OCI-LY1 (cell line): ENCODE data around the gene H1-8.
"Not testable (repeated sequence)": the region's sequence is repeated elsewhere in the genome, so short reads cannot be mapped to it uniquely, and the experiment has no call there.

Experiments
- H2AFZ ChIP-seq: fragments of 200-600 bp; sonication (generic), shearing (Covaris generic); 2 replicates; pipeline ENCODE4 v1.6.0; 2014; ENCODE audit warnings: antibody characterized with exemption, mild to moderate bottlenecking, low read length
- H3F3A ChIP-seq: fragments of 200-600 bp; sonication (generic), shearing (Covaris generic); 2 replicates; pipeline ENCODE4 v1.6.0; 2014; ENCODE audit warnings: mild to moderate bottlenecking, antibody characterized with exemption, low read length, moderate library complexity; ENCODE audit not compliant: insufficient read depth
- H3K27ac ChIP-seq: fragments of 200-600 bp; sonication (generic); 2 replicates; pipeline ENCODE4 v1.5.1; 2014; ENCODE audit warnings: low read length, mixed run types, mild to moderate bottlenecking, low read depth; ENCODE audit not compliant: poor library complexity, severe bottlenecking
- H3K27me3 ChIP-seq: fragments of 200-600 bp; sonication (generic); 2 replicates; pipeline ENCODE4 v1.6.0; 2014; ENCODE audit warnings: antibody characterized with exemption, mild to moderate bottlenecking, low read length, moderate library complexity; ENCODE audit not compliant: insufficient read depth
- H3K36me3 ChIP-seq: fragments of 200-600 bp; sonication (generic); 2 replicates; pipeline ENCODE4 v1.6.1; 2014; ENCODE audit warnings: mild to moderate bottlenecking, antibody characterized with exemption, low read length, moderate library complexity, mixed read lengths; ENCODE audit not compliant: insufficient read depth
- H3K4me1 ChIP-seq: fragments of 200-600 bp; sonication (generic); 2 replicates; pipeline ENCODE4 v1.5.1; 2014; ENCODE audit warnings: mild to moderate bottlenecking, low read length, moderate library complexity; ENCODE audit not compliant: insufficient read depth, severe bottlenecking
- H3K4me2 ChIP-seq: fragments of 200-600 bp; sonication (generic), shearing (Covaris generic); 2 replicates; pipeline ENCODE4 v1.6.1; 2014; ENCODE audit warnings: low read length
- H3K4me3 ChIP-seq: fragments of 200-600 bp; sonication (generic); 2 replicates; pipeline ENCODE4 v1.5.1; 2014; ENCODE audit warnings: low read length, low read depth, mild to moderate bottlenecking, mixed read lengths; ENCODE audit not compliant: poor library complexity, severe bottlenecking
- H3K79me2 ChIP-seq: fragments of 200-600 bp; shearing (Covaris generic); 2 replicates; pipeline ENCODE4 v1.6.1; 2016; ENCODE audit warnings: mixed run types, low read length, mixed read lengths; ENCODE audit not compliant: insufficient read depth
- H3K9ac ChIP-seq: fragments of 200-600 bp; sonication (generic), shearing (Covaris generic); 2 replicates; pipeline ENCODE4 v1.6.1; 2014; ENCODE audit warnings: mild to moderate bottlenecking, low read length, mixed read lengths
- H3K9me2 ChIP-seq: fragments of 200-600 bp; sonication (generic), shearing (Covaris generic); 2 replicates; pipeline ENCODE4 v1.6.1; 2014; ENCODE audit warnings: low read depth, mild to moderate bottlenecking, low read length, mixed read lengths
- H3K9me3 ChIP-seq: fragments of 200-600 bp; shearing (Covaris generic); 2 replicates; pipeline ENCODE4 v1.6.1; 2014; ENCODE audit warnings: low read length, mixed read lengths
- H4K20me1 ChIP-seq: fragments of 200-600 bp; sonication (generic), shearing (Covaris generic); 2 replicates; pipeline ENCODE4 v1.6.0; 2016; ENCODE audit warnings: mild to moderate bottlenecking, low read length; ENCODE audit not compliant: insufficient read depth
- CTCF ChIP-seq: fragments of 200-600 bp; sonication (generic), shearing (Covaris generic); IDR thresholded peaks from 2 replicates; pipeline ENCODE4 v1.5.1; 2017; ENCODE audit warnings: mild to moderate bottlenecking, antibody characterized with exemption, low read length, moderate library complexity, mixed read lengths
- EZH2 ChIP-seq: fragments of 200-600 bp; sonication (generic), shearing (Covaris generic); IDR thresholded peaks from 2 replicates; pipeline ENCODE4 v1.8.0; 2017; ENCODE audit warnings: borderline replicate concordance, mixed run types, mild to moderate bottlenecking, antibody characterized with exemption, low read length, moderate library complexity, mixed read lengths

The H1-8 gene, protein sequence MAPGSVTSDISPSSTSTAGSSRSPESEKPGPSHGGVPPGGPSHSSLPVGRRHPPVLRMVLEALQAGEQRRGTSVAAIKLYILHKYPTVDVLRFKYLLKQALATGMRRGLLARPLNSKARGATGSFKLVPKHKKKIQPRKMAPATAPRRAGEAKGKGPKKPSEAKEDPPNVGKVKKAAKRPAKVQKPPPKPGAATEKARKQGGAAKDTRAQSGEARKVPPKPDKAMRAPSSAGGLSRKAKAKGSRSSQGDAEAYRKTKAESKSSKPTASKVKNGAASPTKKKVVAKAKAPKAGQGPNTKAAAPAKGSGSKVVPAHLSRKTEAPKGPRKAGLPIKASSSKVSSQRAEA

GRCh38 chr3:129543156-129543790 is at the start of gene H1-8:
TSS of gene H1-8 (plus strand) at chr3:129543175. CDS start at chr3:129543219, 44 bp downstream.
- TF ChIP-seq EZH2 (no peak), CTCF (no peak)
- Histone ChIP-seq H3K4me2 (no peak within 1 kb of the TSS), H3K79me2 (no peaks in the 10 kb centered on the region), H3K27me3 (peaks cover 4% of the 10 kb centered on the region; the same call in 1 of the 2 replicates), H3K4me1 (no peaks in the 10 kb centered on the region), H3K9me3 (no peaks in the 10 kb centered on the region), H3F3A (no peaks in the 10 kb centered on the region), H4K20me1 (no peaks in the 10 kb centered on the region), H3K9ac (no peak within 1 kb of the TSS), H2AFZ (no peak within 1 kb of the TSS), H3K9me2 (no peaks in the 10 kb centered on the region), H3K4me3 (no peak within 1 kb of the TSS), H3K36me3 (no peaks in the 10 kb centered on the region), H3K27ac (no peak within 1 kb of the TSS)

DNA sequence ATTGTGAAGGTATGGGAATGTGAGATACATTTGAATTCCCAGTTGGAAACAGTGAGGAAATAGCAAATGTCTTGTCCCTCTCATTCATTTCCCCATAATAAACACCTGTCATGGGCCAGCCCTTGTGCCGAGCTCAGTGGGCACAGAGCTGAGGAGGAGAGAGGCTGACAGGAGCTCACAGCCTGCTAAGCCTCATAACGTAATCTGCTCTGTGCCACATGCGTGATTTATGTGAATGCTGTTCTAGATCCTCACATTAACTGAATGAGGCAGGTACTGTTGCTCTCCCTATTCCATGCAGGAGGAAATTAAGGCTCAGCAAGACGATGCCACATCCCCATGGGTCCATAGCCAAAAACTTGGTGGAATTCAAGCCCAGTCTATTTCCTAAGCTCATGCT is 49.8 kb upstream of the H1-8 start:
- Histone ChIP-seq H3K27me3 (no peaks in the 10 kb centered on the region), H3K27ac (no peak overlapping the region), H3K4me2 (no peak overlapping the region), H3K4me3 (no peak overlapping the region), H3K79me2 (no peaks in the 10 kb centered on the region), H3F3A (no peaks in the 10 kb centered on the region), H4K20me1 (no peaks in the 10 kb centered on the region), H3K36me3 (no peaks in the 10 kb centered on the region), H3K4me1 (no peaks in the 10 kb centered on the region), H3K9me2 (no peaks in the 10 kb centered on the region), H3K9me3 (no peaks in the 10 kb centered on the region), H3K9ac (no peak overlapping the region), H2AFZ (no peak overlapping the region)
- TF ChIP-seq CTCF, result no peak
- TF ChIP-seq EZH2, result no peak

- H4K20me1 ChIP-seq, H3K4me2 ChIP-seq, H3F3A ChIP-seq, H3K9me2 ChIP-seq, H3K4me3 ChIP-seq, H3K27me3 ChIP-seq, H3K4me1 ChIP-seq, H3K27ac ChIP-seq, H2AFZ ChIP-seq, H3K9ac ChIP-seq, H3K79me2 ChIP-seq, H3K36me3 ChIP-seq, H3K9me3 ChIP-seq: not testable (repeated sequence)
Measured at GRCh38 chr3:129494499-129494898, 48.5 kb upstream of the H1-8 start.

- H3K9me2 ChIP-seq, H3K4me1 ChIP-seq, H4K20me1 ChIP-seq, H2AFZ ChIP-seq, H3K36me3 ChIP-seq, H3K4me3 ChIP-seq, H3K27me3 ChIP-seq, H3F3A ChIP-seq, H3K4me2 ChIP-seq, H3K79me2 ChIP-seq, H3K9me3 ChIP-seq, H3K9ac ChIP-seq, H3K27ac ChIP-seq: not testable (repeated sequence)
Measured at GRCh38 chr3:129495006-129495639, 47.9 kb upstream of the H1-8 start.

DNA sequence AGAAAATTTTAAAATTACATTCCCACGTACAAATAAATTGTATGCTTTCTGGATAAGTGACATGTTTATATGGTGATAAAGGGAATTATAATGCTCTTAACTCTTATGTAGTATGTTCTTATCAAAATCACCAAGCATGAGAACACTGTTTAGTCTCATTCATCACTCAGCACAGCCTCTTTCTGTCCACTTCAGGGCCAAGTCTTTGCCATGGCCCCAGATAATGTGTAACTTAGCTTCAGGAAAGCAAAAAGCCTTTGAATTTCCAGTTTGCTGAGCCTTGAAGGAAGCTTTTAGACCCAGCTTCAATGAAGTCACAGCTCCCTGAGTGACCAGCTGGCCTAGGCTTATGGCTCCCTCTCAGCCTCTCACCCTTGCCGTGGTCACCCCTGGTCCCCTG is 45.1 kb upstream of the H1-8 start:
- not testable (repeated sequence) for H3F3A ChIP-seq, H3K4me3 ChIP-seq, H3K36me3 ChIP-seq, H3K27ac ChIP-seq, H3K9me3 ChIP-seq, H3K27me3 ChIP-seq, H3K79me2 ChIP-seq, H3K9me2 ChIP-seq, H2AFZ ChIP-seq, H3K4me1 ChIP-seq, H4K20me1 ChIP-seq, H3K4me2 ChIP-seq, H3K9ac ChIP-seq
